ENCODE measurements around the gene C9orf152. TPM values are rescaled to one million over a fixed set of nuclear protein-coding genes. Genes with fewer than 3 reads are reported as not detected.

C9orf152 gene
- total and polyA plus RNA-seq, 2 experiments from 2014 or later = not detected

DNA sequence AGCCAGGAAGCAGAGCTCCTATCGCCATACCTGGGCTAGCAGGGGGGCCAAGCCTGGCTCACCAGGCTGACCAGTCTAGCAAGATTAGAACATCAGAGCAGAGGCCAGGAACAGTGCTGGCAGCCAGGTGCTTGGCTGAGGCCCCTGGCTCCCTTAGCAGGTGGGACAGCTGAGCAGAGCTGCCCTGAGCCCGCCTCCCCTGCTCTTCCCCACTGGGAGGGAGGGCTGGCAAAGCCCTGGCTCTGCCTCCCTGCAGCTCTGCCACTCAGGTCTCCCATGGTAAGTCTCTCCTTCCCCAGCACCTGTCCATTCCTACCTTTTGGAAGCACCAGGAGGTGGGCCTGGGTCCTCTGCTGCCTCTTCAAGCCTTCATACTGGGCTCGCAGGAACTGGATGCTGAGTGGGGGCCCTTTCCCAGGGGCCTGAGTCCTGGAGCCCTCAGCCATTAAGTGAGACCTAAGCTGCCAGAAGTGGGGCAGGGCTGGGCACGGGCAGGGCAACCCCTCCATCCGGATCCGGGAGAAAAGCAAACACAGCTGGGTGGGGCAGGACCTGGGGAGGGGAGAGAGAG is 803 bp downstream of the C9orf152 start:
- DNase-seq (ENCODE audit: low spot score) = no peak
- no peaks in the 10 kb centered on the region for H3F3A ChIP-seq (replicated peaks; ENCODE audit: low read depth)

More for the DNA sequence above, 803 bp downstream of the C9orf152 start:
- Histone ChIP-seq H3K79me2 (replicated peaks; ENCODE audit: insufficient read depth) (no peaks in the 10 kb centered on the region), H3K4me2 (no peak overlapping the region), H3K27ac (ENCODE audit: low read depth) (no peak overlapping the region), H3K4me1 (ENCODE audit: insufficient read depth) (no peaks in the 10 kb centered on the region), H3K9me2 (ENCODE audit: insufficient read depth) (no peaks in the 10 kb centered on the region), H3K36me3 (ENCODE audit: insufficient read depth) (no peaks in the 10 kb centered on the region), H2AFZ (no peak overlapping the region), H3K27me3 (ENCODE audit: insufficient read depth) (no peaks in the 10 kb centered on the region), H3K4me3 (no peak overlapping the region), H4K20me1 (replicated peaks; ENCODE audit: insufficient read depth) (no peaks in the 10 kb centered on the region)
- H3K9me3 Mint-ChIP-seq = peaks cover 6% of the 10 kb centered on the region; the same call in 1 of the 3 replicates
- no peak overlapping the region for H3K4me3 Mint-ChIP-seq
- no peak overlapping the region for H3K27ac Mint-ChIP-seq
- H3K36me3 Mint-ChIP-seq (ENCODE audit: low read depth) = peaks cover 2% of the 10 kb centered on the region; the same call in 1 of the 3 replicates
- ATAC-seq = peak; percentile 74
- TF ChIP-seq, protein P1, sequence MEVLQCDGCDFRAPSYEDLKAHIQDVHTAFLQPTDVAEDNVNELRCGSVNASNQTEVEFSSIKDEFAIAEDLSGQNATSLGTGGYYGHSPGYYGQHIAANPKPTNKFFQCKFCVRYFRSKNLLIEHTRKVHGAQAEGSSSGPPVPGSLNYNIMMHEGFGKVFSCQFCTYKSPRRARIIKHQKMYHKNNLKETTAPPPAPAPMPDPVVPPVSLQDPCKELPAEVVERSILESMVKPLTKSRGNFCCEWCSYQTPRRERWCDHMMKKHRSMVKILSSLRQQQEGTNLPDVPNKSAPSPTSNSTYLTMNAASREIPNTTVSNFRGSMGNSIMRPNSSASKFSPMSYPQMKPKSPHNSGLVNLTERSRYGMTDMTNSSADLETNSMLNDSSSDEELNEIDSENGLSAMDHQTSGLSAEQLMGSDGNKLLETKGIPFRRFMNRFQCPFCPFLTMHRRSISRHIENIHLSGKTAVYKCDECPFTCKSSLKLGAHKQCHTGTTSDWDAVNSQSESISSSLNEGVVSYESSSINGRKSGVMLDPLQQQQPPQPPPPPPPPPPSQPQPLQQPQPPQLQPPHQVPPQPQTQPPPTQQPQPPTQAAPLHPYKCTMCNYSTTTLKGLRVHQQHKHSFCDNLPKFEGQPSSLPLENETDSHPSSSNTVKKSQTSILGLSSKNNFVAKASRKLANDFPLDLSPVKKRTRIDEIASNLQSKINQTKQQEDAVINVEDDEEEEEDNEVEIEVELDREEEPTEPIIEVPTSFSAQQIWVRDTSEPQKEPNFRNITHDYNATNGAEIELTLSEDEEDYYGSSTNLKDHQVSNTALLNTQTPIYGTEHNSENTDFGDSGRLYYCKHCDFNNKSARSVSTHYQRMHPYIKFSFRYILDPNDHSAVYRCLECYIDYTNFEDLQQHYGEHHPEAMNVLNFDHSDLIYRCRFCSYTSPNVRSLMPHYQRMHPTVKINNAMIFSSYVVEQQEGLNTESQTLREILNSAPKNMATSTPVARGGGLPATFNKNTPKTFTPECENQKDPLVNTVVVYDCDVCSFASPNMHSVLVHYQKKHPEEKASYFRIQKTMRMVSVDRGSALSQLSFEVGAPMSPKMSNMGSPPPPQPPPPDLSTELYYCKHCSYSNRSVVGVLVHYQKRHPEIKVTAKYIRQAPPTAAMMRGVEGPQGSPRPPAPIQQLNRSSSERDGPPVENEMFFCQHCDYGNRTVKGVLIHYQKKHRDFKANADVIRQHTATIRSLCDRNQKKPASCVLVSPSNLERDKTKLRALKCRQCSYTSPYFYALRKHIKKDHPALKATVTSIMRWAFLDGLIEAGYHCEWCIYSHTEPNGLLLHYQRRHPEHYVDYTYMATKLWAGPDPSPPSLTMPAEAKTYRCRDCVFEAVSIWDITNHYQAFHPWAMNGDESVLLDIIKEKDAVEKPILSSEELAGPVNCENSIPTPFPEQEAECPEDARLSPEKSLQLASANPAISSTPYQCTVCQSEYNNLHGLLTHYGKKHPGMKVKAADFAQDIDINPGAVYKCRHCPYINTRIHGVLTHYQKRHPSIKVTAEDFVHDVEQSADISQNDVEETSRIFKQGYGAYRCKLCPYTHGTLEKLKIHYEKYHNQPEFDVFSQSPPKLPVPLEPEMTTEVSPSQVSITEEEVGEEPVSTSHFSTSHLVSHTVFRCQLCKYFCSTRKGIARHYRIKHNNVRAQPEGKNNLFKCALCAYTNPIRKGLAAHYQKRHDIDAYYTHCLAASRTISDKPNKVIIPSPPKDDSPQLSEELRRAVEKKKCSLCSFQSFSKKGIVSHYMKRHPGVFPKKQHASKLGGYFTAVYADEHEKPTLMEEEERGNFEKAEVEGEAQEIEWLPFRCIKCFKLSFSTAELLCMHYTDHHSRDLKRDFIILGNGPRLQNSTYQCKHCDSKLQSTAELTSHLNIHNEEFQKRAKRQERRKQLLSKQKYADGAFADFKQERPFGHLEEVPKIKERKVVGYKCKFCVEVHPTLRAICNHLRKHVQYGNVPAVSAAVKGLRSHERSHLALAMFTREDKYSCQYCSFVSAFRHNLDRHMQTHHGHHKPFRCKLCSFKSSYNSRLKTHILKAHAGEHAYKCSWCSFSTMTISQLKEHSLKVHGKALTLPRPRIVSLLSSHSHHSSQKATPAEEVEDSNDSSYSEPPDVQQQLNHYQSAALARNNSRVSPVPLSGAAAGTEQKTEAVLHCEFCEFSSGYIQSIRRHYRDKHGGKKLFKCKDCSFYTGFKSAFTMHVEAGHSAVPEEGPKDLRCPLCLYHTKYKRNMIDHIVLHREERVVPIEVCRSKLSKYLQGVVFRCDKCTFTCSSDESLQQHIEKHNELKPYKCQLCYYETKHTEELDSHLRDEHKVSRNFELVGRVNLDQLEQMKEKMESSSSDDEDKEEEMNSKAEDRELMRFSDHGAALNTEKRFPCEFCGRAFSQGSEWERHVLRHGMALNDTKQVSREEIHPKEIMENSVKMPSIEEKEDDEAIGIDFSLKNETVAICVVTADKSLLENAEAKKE (CRISPR knock-in tag; IDR thresholded peaks at IDR 0.05) = no peak
- TF ChIP-seq POLR2AphosphoS5 (IDR thresholded peaks at IDR 0.05; ENCODE audit: low read depth) (no peak), STAT1 (IDR thresholded peaks at IDR 0.05; ENCODE audit: unreplicated experiment) (no peak), ETS1 (IDR thresholded peaks at IDR 0.05) (no peak), JUNB (IDR thresholded peaks at IDR 0.05; ENCODE audit: unreplicated experiment) (no peak), CREB1 (CRISPR knock-in tag; IDR thresholded peaks at IDR 0.05; ENCODE audit: low read depth) (no peak), EZH2phosphoT487 (IDR thresholded peaks at IDR 0.05; ENCODE audit: unreplicated experiment) (no peak), ZNF331 (CRISPR knock-in tag; IDR thresholded peaks at IDR 0.05; ENCODE audit: low read depth) (no peak), ZNF114 (CRISPR knock-in tag; IDR thresholded peaks at IDR 0.05) (no peak), NANOG (IDR thresholded peaks at IDR 0.05; ENCODE audit: borderline replicate concordance) (no peak), EZH2 (IDR thresholded peaks at IDR 0.05; ENCODE audit: low read depth, unreplicated experiment) (no peak)
- TF ChIP-seq, protein P2, sequence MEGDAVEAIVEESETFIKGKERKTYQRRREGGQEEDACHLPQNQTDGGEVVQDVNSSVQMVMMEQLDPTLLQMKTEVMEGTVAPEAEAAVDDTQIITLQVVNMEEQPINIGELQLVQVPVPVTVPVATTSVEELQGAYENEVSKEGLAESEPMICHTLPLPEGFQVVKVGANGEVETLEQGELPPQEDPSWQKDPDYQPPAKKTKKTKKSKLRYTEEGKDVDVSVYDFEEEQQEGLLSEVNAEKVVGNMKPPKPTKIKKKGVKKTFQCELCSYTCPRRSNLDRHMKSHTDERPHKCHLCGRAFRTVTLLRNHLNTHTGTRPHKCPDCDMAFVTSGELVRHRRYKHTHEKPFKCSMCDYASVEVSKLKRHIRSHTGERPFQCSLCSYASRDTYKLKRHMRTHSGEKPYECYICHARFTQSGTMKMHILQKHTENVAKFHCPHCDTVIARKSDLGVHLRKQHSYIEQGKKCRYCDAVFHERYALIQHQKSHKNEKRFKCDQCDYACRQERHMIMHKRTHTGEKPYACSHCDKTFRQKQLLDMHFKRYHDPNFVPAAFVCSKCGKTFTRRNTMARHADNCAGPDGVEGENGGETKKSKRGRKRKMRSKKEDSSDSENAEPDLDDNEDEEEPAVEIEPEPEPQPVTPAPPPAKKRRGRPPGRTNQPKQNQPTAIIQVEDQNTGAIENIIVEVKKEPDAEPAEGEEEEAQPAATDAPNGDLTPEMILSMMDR (conservative IDR thresholded peaks at IDR 0.05; ENCODE audit: low read depth in 2 of 2) = no peak
- TF ChIP-seq, protein P3, sequence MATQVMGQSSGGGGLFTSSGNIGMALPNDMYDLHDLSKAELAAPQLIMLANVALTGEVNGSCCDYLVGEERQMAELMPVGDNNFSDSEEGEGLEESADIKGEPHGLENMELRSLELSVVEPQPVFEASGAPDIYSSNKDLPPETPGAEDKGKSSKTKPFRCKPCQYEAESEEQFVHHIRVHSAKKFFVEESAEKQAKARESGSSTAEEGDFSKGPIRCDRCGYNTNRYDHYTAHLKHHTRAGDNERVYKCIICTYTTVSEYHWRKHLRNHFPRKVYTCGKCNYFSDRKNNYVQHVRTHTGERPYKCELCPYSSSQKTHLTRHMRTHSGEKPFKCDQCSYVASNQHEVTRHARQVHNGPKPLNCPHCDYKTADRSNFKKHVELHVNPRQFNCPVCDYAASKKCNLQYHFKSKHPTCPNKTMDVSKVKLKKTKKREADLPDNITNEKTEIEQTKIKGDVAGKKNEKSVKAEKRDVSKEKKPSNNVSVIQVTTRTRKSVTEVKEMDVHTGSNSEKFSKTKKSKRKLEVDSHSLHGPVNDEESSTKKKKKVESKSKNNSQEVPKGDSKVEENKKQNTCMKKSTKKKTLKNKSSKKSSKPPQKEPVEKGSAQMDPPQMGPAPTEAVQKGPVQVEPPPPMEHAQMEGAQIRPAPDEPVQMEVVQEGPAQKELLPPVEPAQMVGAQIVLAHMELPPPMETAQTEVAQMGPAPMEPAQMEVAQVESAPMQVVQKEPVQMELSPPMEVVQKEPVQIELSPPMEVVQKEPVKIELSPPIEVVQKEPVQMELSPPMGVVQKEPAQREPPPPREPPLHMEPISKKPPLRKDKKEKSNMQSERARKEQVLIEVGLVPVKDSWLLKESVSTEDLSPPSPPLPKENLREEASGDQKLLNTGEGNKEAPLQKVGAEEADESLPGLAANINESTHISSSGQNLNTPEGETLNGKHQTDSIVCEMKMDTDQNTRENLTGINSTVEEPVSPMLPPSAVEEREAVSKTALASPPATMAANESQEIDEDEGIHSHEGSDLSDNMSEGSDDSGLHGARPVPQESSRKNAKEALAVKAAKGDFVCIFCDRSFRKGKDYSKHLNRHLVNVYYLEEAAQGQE (IDR thresholded peaks at IDR 0.05; ENCODE audit: unreplicated experiment) = no peak
- H3K4me1 Mint-ChIP-seq = no peaks in the 10 kb centered on the region; the same call in 2 of the 3 replicates
- peaks cover 4% of the 10 kb centered on the region for H3K27me3 Mint-ChIP-seq (ENCODE audit: insufficient read depth, low read depth, poor library complexity)
